ENCODE measurements around the gene RNU6-1.

Gene RNU6-1

GRCh38 chr15:67836477-67836876 is 3.4 kb downstream of the RNU6-1 start:
- peaks cover 2% of the 10 kb centered on the region for H3K79me2 ChIP-seq (ENCODE audit: control insufficient read depth, insufficient read depth, low read length, poor library complexity)
- no peak overlapping the region for H3K23ac ChIP-seq (ENCODE audit: low read length)
- no peak overlapping the region for H4K91ac ChIP-seq (ENCODE audit: low read depth, low read length)
- H3K9ac ChIP-seq (ENCODE audit: low read length) = no peak overlapping the region
- peaks cover 10 to 24% of the 10 kb centered on the region in 2 experiments for H3K4me1 ChIP-seq (ENCODE audit: control insufficient read depth in 1 of 2, insufficient read depth in 2 of 2, low read length in 2 of 2)
- peak in 1 of 2 donors; percentile 71 for DNase-seq
- H3K4me2 ChIP-seq (ENCODE audit: low read length) = no peak overlapping the region
- no peaks in the 10 kb centered on the region for H3K9me3 ChIP-seq (ENCODE audit: insufficient read depth, low read depth, low read length)
- H3K14ac ChIP-seq (ENCODE audit: low read length) = no peak overlapping the region
- WGBS (ENCODE audit: extremely low coverage, insufficient coverage, insufficient read length) = no CpG with 5 or more reads among the region's 8 CpGs
- no peak overlapping the region for H2AFZ ChIP-seq (ENCODE audit: insufficient read depth, low read length, poor library complexity)
- H3K36me3 ChIP-seq (ENCODE audit: control insufficient read depth in 1 of 2, insufficient read depth in 2 of 2, low read length in 2 of 2) = no peaks in the 10 kb centered on the region
- no peak overlapping the region for H4K8ac ChIP-seq (ENCODE audit: low read depth, low read length)
- no peak overlapping the region for H3K4me3 ChIP-seq (ENCODE audit: low read depth, low read length)
- H2BK12ac ChIP-seq (ENCODE audit: low read length) = no peak overlapping the region
- no peak overlapping the region for H4K12ac ChIP-seq (ENCODE audit: low read depth, low read length)
- no peak overlapping the region for H2BK5ac ChIP-seq (ENCODE audit: low read depth, low read length, poor library complexity)
- no peak overlapping the region for H3K4ac ChIP-seq (ENCODE audit: low read depth, low read length)
- H2BK120ac ChIP-seq (ENCODE audit: insufficient read depth, low read length, poor library complexity) = no peak overlapping the region
- peaks cover 5% of the 10 kb centered on the region for H3K79me1 ChIP-seq (ENCODE audit: low read length)
- no peak overlapping the region for H3K18ac ChIP-seq (ENCODE audit: low read length)
- H3K27ac ChIP-seq (ENCODE audit: low read depth, low read length) = no peak overlapping the region
- no peak overlapping the region for H2AK5ac ChIP-seq (ENCODE audit: low read length)
- peaks cover 39% of the 10 kb centered on the region for H3K27me3 ChIP-seq (ENCODE audit: insufficient read depth, low read length)

- H3K4ac ChIP-seq (ENCODE audit: low read depth, low read length) = no peak overlapping the region
- no CpG with 5 or more reads among the region's 16 CpGs for WGBS (ENCODE audit: extremely low coverage, insufficient coverage, insufficient read length)
Measured at GRCh38 chr15:67836134-67836455, 3.8 kb downstream of the RNU6-1 start.

GRCh38 chr15:67835297-67836133 is 4.3 kb downstream of the RNU6-1 start:
- no peak overlapping the region for H3K23ac ChIP-seq (ENCODE audit: low read length)
- H3K79me1 ChIP-seq (ENCODE audit: low read length) = peaks cover 4% of the 10 kb centered on the region
- H4K12ac ChIP-seq (ENCODE audit: low read depth, low read length) = no peak overlapping the region
- peaks cover 10 to 19% of the 10 kb centered on the region in 2 experiments for H3K4me1 ChIP-seq (ENCODE audit: control insufficient read depth in 1 of 2, insufficient read depth in 2 of 2, low read length in 2 of 2)
- no peak overlapping the region for H3K4me3 ChIP-seq (ENCODE audit: low read depth, low read length)
- no peak overlapping the region for H4K8ac ChIP-seq (ENCODE audit: low read depth, low read length)
- peaks cover 2% of the 10 kb centered on the region for H3K79me2 ChIP-seq (ENCODE audit: control insufficient read depth, insufficient read depth, low read length, poor library complexity)
- H3K18ac ChIP-seq (ENCODE audit: low read length) = no peak overlapping the region
- no peak overlapping the region for H3K4ac ChIP-seq (ENCODE audit: low read depth, low read length)
- no peak overlapping the region for H2AK5ac ChIP-seq (ENCODE audit: low read length)
- H3K4me2 ChIP-seq (ENCODE audit: low read length) = peak overlapping the region; percentile 59
- H3K36me3 ChIP-seq (ENCODE audit: control insufficient read depth in 1 of 2, insufficient read depth in 2 of 2, low read length in 2 of 2) = no peaks in the 10 kb centered on the region
- peaks cover 49% of the 10 kb centered on the region for H3K27me3 ChIP-seq (ENCODE audit: insufficient read depth, low read length)
- H3K9me3 ChIP-seq (ENCODE audit: insufficient read depth, low read depth, low read length) = peaks cover 3% of the 10 kb centered on the region
- no peak overlapping the region for H4K91ac ChIP-seq (ENCODE audit: low read depth, low read length)
- DNase-seq = no peak
- no peak overlapping the region for H2BK120ac ChIP-seq (ENCODE audit: insufficient read depth, low read length, poor library complexity)
- WGBS (ENCODE audit: extremely low coverage, insufficient coverage, insufficient read length) = no CpG with 5 or more reads among the region's 59 CpGs
- H2BK5ac ChIP-seq (ENCODE audit: low read depth, low read length, poor library complexity) = no peak overlapping the region
- no peak overlapping the region for H2BK12ac ChIP-seq (ENCODE audit: low read length)
- no peak overlapping the region for H2AFZ ChIP-seq (ENCODE audit: insufficient read depth, low read length, poor library complexity)
- H3K9ac ChIP-seq (ENCODE audit: low read length) = no peak overlapping the region
- no peak overlapping the region for H3K14ac ChIP-seq (ENCODE audit: low read length)
- H3K27ac ChIP-seq (ENCODE audit: low read depth, low read length) = no peak overlapping the region

More at GRCh38 chr15:67836134-67836455, 3.8 kb downstream of the RNU6-1 start:
- Histone ChIP-seq H3K79me2 (ENCODE audit: control insufficient read depth, insufficient read depth, low read length, poor library complexity) (peaks cover 2% of the 10 kb centered on the region), H3K14ac (ENCODE audit: low read length) (no peak overlapping the region), H2AK5ac (ENCODE audit: low read length) (no peak overlapping the region), H3K23ac (ENCODE audit: low read length) (no peak overlapping the region), H3K9me3 (ENCODE audit: insufficient read depth, low read depth, low read length) (peaks cover 2% of the 10 kb centered on the region), H4K91ac (ENCODE audit: low read depth, low read length) (no peak overlapping the region), H3K27me3 (ENCODE audit: insufficient read depth, low read length) (peaks cover 43% of the 10 kb centered on the region), H4K8ac (ENCODE audit: low read depth, low read length) (no peak overlapping the region), H3K9ac (ENCODE audit: low read length) (no peak overlapping the region), H3K27ac (ENCODE audit: low read depth, low read length) (no peak overlapping the region), H3K4me3 (ENCODE audit: low read depth, low read length) (no peak overlapping the region), H4K12ac (ENCODE audit: low read depth, low read length) (no peak overlapping the region), H3K79me1 (ENCODE audit: low read length) (peaks cover 5% of the 10 kb centered on the region), H2AFZ (ENCODE audit: insufficient read depth, low read length, poor library complexity) (no peak overlapping the region), H2BK12ac (ENCODE audit: low read length) (no peak overlapping the region), H2BK120ac (ENCODE audit: insufficient read depth, low read length, poor library complexity) (no peak overlapping the region), H2BK5ac (ENCODE audit: low read depth, low read length, poor library complexity) (no peak overlapping the region), H3K36me3 (ENCODE audit: control insufficient read depth in 1 of 2, insufficient read depth in 2 of 2, low read length in 2 of 2) (no peaks in the 10 kb centered on the region), H3K4me2 (ENCODE audit: low read length) (peak overlapping the region; percentile 59), H3K18ac (ENCODE audit: low read length) (no peak overlapping the region), H3K4me1 (ENCODE audit: control insufficient read depth in 1 of 2, insufficient read depth in 2 of 2, low read length in 2 of 2) (peaks cover 10 to 22% of the 10 kb centered on the region in 2 experiments)
- no peak for DNase-seq

GRCh38 chr15:67834581-67835296 is 5.1 kb downstream of the RNU6-1 start:
- Histone ChIP-seq H4K8ac (ENCODE audit: low read depth, low read length) (no peak overlapping the region), H2BK5ac (ENCODE audit: low read depth, low read length, poor library complexity) (no peak overlapping the region)

More at GRCh38 chr15:67834581-67835296, 5.1 kb downstream of the RNU6-1 start:
- H4K91ac ChIP-seq (ENCODE audit: low read depth, low read length) = no peak overlapping the region
- no peaks in the 10 kb centered on the region for H3K79me1 ChIP-seq (ENCODE audit: low read length)
- H3K18ac ChIP-seq (ENCODE audit: low read length) = no peak overlapping the region
- H2AK5ac ChIP-seq (ENCODE audit: low read length) = no peak overlapping the region
- peak overlapping the region; percentile 30 for H2AFZ ChIP-seq (ENCODE audit: insufficient read depth, low read length, poor library complexity)
- no peak overlapping the region for H3K4me3 ChIP-seq (ENCODE audit: low read depth, low read length)
- H3K27me3 ChIP-seq (ENCODE audit: insufficient read depth, low read length) = peaks cover 57% of the 10 kb centered on the region
- no peaks in the 10 kb centered on the region for H3K79me2 ChIP-seq (ENCODE audit: control insufficient read depth, insufficient read depth, low read length, poor library complexity)
- H3K36me3 ChIP-seq (ENCODE audit: control insufficient read depth in 1 of 2, insufficient read depth in 2 of 2, low read length in 2 of 2) = no peaks in the 10 kb centered on the region
- H3K23ac ChIP-seq (ENCODE audit: low read length) = no peak overlapping the region
- H3K4me1 ChIP-seq (ENCODE audit: control insufficient read depth in 1 of 2, insufficient read depth in 2 of 2, low read length in 2 of 2) = peaks cover 10 to 19% of the 10 kb centered on the region in 2 experiments
- no peak for DNase-seq
- no peak overlapping the region for H3K27ac ChIP-seq (ENCODE audit: low read depth, low read length)
- no peak overlapping the region for H3K4ac ChIP-seq (ENCODE audit: low read depth, low read length)
- H3K9ac ChIP-seq (ENCODE audit: low read length) = no peak overlapping the region
- no peak overlapping the region for H3K14ac ChIP-seq (ENCODE audit: low read length)
- H3K4me2 ChIP-seq (ENCODE audit: low read length) = peak overlapping the region; percentile 59
- no peak overlapping the region for H2BK12ac ChIP-seq (ENCODE audit: low read length)
- H3K9me3 ChIP-seq (ENCODE audit: insufficient read depth, low read depth, low read length) = peaks cover 5% of the 10 kb centered on the region
- no peak overlapping the region for H2BK120ac ChIP-seq (ENCODE audit: insufficient read depth, low read length, poor library complexity)
- H4K12ac ChIP-seq (ENCODE audit: low read depth, low read length) = no peak overlapping the region
- no CpG with 5 or more reads among the region's 59 CpGs for WGBS (ENCODE audit: extremely low coverage, insufficient coverage, insufficient read length)

Measured in trophoblast cell (in vitro differentiated cells and primary cell).